T-helper 2 cell (primary cell): ENCODE data around the gene CXCR5.

Source experiments
- DNase-seq, 5 experiments: peaks; one replicate each; pipeline versions ENCODE4 v3.0.0 to v3.0.0-alpha.2; 2012 to 2022

CXCR5 gene

DNA sequence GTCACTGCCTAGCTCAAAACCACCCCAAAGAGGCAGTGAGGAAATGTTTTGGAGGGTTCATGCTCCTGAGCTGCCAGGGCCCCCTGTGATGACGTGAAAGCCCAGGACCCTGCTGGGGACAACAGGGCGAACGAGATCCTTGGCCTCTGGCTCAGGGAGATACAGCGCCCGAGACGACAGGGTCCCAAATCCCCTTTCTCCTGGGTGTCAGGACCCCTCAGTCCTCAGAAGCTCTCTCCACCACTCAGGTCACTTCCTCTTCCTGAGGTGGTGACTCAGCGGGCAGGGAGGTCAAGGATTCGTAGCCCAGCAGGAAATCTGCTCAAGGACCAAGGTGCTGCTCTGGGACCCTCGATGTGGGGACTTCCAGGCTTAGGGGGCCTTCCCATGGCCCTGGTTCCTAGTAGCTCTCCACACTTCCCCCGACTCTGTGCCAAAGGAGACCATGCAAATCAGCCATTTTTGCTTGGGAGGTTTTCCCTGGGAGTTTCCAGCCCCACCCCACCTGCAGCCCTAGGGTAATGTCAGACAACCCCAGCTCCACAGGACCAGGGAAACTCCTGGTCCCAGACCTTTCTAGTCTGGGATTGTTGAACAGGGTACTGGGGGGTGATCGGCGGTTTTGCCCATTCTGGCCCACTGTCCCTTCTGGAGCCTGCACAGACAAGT lies 29.2 kb downstream of the CXCR5 start:
- DNase-seq, result peak in 2 of 5 experiments; percentile 4 to 48

DNA sequence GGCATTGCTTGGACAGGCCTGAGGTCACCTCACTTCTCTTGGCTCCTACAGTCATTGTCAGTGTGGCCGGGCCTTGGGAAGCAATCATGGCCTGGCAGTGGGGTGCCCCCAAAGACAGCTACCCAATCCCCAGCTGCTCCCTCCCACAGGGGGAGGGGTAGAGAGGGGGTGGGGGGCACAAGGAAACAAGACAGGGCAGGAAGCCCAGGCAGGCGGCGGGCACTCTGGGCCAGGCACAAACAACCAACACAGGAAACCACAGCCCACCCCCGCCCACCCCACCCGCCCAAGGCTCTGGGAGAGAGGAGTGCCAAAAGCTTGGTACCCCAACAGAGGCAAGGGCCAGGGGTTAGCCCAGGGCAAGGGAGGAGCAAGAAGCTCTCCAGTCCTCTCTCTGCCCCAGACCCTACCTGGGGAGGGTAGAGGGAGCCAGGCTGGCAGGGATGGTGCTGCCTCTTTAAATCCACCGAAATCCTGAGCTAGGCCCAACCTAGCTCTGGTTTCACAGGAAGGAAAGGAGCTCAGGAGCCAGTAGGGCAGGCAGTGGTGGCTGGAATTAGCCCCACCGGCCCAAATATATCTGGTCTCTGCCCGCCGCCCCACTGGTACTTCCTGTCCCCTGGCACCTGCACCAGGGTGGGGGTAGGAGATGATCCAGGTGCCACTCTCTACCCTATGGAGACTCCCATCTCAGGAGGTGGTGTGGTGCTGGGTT lies 29.9 kb downstream of the CXCR5 start:
- peak in 3 of 5 experiments; percentile 26 to 79 (median 65) for DNase-seq

DNA sequence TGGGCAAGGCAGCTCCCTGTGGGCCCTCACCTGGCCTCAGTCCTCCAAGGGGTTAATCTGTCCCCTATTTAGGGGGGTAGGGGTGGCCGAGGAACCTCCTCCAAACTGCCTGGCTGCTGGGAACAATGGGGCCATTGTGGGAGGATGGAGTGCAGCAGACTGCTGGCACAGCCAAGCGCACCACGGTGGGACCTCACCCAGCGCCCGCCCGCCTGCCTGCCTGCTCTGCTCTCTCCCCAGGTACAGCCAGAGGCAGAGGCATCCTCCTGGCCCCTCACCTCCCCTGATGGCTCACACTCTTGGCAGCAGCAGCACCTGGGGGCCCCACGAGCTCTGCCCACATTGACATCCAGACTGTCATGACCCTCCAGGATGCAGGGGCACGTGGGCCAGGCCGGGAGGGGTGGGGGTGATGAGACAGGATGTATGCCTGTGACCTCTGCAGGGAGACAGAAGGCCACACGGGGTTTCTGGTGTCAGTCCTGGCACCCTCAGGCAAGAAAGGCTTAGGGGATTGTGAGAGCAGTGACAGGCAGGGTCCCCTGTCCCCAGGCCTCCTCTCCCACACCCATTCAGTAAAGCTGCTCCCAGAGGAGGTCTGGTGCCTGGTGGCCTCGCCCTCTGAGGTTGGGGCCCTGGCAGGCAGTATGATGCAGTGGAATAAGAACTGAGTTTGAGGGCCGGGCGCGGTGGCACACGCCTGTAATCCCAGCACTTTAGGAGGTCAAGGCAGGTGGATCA lies 30.7 kb downstream of the CXCR5 start:
- DNase-seq, result peak; percentile 38 to 95 (median 70)

DNA sequence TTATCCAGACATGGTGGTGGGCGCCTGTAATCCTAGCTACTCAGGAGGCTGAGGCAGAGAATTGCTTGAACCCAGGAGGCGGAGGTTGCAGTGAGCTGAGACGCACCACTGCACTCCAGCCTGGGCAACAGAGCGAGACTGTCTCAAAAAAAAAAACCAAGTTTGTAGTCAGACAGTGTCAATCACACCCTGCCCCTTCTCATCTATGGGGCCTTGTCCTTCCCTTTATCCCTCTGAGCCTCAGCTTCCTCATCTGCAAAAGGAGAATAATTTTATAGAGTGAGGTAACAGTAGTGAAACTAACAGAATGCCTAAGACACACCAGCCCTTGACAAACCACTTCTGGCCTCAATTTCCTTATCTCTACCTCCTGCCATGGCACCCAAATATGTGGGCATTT lies 31.3 kb downstream of the CXCR5 start:
- DNase-seq, result peak in 1 of 5 experiments; percentile 52

DNA sequence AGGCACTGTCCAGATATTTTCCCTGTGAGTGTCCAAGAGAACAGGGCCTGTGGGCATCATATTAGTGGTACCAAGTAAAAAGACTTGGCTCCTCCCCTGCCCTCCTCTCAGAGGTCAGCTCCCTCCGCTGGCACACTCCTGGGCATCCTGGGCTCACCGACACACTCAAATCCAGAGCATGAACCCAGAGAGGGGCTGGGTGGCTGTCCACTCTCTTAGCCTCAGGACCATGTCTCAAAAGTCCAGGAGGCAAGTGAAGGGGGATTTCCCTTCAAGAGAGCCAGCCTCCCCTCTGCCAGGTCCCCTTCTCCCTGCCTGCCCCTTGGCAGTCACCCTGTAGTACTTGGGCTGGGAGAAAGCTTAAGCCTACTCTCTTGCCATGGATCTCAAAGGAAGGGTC lies 31.7 kb downstream of the CXCR5 start:
- DNase-seq, result no peak

DNA sequence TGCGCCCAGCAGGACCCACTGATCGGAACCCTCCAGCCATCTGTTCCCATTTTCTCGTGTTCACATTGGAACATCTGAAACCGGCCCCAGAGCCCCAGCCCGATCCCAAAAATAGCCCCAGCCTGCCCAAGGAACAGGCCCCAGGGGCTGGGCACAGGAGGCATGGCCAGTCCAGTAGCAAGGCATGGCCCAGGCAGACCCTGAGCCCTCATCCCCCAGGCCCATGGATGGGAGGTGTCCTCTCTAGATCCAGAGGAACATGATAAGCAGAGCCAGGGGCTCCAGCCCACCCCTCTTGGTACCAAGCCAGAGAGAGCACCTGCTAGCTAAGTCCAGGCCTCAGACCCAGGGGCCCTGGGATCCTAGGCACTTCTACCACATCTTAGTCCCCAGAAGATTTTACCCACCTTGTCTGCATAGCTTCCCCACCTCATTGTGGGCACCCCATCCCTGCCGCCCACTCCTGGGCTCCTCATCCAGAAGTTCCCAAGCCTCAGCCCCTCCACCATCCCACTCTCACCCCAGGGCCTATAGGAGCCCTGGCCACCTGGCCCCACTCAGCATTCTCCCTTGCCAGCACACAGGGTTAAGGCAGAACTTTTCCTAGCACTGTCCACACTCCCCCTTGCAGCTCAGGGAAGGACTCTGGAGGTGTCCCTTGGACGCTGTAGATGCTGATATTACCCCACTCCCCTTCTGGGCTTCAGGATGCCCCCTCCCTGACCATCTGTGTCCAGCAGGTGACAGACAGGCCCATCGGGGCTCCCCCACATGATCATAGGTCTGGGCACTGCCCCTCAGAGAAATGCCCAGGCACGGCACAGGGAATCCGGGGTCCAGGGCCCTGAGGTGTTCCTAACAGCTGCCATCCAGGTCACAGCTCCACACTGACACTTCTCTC lies 32.5 kb downstream of the CXCR5 start:
- no peak for DNase-seq

DNA sequence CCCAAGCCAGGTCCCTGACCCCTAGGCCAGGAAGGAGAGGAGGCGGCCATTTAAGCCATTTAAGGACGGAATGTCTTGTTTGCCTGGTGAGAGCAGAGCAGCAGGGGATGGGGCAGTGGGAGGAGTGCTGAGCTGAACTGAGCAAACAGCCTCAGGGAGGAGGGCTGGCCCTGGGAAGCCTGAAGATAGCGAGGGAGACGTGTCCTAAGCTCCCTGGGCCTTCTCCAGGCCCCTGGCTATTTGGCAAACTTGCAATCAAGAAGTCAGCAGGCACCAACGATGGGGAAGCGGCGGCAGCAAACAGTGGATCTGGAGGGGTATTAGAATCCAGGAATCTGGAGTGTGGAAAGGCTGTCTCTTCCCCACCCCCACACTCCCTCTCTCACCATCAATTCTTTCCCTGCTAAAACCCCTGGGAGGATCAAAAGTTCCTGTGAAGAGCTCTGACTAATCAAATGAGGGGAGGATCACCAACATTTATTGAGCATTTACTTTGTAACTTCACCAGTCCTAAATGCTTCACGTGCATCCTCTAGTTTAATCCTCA lies 33.2 kb downstream of the CXCR5 start:
- DNase-seq, result no peak

DNA sequence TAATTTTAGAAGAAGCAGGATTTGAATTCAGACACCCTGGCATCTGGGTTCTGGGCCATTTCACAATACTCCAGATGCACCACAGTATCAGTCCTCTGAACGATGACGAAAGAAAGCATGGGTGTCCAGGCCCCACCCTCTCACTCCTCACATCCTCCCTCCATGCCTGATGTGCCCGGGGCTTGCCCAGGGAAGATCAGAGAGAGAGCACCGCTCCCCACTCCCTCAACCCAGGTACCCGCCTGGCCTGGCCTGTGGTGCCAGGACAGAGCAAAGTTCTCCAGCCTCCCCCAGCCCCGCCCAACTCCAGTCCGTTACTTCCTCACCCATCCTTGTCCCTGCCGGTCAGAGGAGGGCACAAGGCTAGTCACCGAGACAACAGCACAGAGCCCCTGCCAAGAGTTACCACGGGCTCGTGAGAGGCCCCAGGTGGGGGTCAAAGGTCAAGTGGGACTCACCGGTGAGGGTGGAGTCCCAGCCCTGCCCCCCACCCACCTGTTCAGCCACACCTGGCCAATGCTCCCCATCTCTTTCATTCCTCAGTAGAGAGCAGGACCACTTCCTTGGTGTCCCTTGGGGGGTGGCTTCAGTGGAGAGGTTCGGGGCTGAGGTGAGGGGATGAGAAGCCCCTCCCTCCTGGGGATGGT lies 33.9 kb downstream of the CXCR5 start:
- DNase-seq, result peak in 4 of 5 experiments; percentile 41 to 77 (median 64)

DNA sequence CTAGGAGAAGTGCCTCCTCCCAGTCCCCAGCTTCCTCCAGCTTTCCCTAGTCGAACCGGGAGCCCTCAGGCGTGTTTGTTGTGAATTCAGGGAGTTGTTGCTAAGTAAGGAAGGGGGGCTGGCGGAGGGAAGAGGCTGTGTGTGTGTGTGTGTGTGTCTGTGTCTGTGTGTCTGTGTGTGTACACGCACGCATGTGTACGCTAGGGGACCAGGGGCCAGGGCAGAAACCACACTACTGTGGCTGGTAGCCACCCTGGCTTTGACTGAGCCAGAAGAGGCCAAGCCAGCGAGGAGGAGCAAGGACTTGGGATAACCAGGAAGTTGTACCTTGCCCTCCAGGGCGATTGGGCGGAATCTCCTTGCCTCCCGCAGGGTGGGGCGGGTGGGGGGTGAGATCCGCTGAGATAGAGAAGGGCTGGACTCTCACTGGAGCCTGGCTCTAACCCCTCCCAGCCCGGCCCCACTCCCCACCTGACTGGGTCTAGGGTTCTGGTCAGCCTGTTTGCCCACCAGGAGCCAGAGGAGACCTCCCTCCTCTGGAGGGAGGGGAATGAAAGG lies 34.5 kb downstream of the CXCR5 start:
- DNase-seq, result peak in 2 of 5 experiments; percentile 42 to 68

DNA sequence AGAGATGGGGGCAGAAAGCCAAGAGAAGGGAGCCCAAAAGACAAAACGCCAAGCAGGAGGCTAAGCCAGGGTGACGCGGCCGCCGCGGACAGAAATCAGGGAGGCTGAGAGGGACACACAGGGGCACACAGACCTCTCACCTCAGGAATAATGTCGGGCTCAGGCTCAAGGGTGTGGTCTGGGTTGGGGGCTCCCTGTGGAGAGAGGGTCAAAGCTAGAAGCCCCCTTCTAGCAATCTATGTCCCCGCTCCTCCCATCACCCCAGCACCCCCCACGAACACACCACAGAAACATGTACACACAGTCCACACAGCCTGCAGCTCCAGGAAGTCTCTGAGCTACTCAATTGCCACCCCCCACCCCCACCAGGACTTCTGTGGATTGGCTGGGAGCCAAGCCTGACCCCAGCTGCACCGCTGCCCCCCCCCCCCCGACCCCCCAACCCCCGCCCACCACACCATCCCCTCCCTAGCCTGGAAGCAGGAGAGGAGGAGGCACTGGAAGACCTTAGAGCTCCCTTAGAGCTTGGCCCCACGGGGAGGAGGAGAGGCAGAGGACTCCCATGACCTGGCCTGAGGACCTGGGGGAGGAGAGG lies 35.1 kb downstream of the CXCR5 start:
- peak in 1 of 5 experiments; percentile 40 for DNase-seq

DNA sequence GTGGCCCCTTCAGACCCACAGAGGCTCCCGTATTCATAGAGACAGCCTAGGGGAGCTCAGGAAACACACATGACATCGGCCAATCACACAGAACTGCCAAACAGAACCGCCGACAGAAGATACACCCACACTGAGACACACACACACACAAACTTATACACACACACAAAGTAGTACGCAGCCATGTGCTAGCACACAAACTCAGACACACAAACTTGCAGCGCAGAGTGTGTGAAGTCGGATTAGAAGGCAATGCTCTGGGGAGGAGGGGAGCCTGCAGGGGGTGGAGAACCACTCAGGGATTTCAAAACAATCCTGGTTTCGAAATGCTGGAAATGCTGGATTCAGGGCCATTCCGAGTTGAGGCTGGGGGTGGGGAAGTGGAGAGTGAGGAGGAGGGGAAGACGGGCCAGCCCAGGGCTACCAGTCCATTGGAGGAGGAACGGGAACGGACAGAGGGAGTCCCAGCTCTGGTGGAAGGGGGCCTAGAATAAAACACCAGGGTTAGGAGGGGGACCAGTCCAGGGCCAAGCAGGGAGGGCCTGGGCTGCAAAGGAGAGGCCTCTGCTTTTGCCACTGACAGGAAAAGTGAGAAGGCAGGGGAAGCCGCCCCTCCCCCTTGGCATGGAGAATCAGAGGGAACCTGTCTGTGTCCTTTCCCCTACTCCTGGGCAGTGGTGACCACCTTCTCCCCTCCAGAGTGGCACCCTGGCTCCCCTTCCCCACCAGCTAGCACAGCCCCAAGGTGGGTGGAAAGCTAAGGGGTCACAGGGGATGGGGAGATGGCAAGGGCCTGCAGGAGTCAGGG lies 37.6 kb downstream of the CXCR5 start:
- DNase-seq, result peak in 1 of 5 experiments; percentile 62

DNA sequence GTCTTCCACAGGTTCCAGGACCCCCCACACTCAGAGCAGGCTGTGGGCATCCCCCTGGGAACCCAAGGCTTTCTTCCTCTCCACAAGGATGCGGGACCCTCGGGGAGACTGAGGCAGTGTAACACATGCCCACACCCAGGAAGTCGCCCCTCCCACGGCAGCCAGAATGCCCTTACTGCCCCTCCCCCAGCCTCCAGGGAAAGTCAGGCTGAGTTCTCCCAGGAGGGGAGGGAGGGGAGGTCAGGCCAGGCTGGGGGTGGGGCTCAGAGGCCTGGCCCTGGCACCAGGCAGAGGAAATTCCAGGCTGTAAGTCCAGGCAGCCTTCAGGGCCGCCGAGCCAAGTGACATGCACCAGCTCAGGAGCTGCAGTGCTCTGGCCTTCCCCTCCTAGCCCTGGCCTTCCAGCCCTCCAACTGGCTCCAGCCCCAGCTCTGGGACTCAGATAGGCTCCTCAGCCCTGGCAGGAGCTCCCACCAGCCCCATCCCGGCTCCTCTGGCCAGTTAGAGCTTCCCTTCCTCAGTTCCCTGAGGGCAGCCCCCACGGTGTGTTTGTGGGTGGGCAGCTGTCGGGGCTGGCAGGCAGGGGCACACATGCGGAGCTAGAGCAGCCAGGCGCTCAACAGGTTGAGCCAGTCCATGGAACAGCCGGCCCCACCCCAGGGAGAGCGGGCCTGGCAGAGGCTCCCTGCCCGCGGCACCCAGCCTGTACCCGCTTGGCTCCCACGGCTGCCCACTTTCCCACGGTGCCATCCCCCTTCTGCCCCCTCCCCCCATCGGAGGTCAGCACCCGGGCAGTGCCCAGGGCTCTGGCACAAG lies 38.4 kb downstream of the CXCR5 start:
- DNase-seq, result no peak

DNA sequence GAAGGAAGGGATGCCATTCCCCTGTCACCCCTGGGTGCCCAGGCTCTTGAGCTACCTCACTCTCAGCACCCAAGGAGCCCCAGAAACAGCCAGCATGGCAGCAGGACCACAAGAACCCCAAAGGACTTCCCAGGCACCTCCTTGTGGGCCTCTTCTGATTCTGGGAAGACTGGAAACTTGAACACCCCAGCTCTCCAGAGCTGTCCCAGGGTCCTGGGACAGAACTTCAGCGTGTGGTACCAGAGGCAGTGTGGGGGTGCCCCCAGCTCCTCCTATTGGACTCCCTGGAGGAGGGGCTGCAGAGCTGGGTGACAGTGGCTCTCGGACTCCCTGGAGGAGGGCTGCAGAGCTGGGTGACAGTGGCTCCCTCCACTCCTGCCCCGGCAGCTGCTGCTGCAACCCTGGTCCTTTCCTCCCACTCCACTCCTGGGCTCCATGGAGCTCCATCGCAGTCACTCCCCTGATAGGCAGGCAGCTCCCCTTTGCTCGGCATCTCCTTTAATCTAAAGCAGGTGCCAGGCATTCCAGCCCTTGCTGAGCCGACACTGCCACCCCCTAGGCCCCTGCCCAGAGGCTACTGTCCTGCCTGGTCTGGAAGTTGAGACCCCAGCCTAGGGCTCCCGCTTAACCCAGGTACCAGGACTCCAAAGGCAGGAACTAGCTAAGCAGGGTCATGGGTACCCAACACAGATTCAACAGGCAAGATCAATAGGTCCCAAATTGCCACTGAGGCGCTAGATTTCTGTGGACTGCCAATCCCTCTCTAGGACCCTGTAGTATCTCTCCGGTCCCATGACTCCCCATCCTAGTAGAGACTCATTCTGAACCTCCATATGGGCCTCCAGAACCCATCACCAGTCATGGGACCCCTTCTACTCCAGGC lies 39.3 kb downstream of the CXCR5 start:
- DNase-seq, result no peak

DNA sequence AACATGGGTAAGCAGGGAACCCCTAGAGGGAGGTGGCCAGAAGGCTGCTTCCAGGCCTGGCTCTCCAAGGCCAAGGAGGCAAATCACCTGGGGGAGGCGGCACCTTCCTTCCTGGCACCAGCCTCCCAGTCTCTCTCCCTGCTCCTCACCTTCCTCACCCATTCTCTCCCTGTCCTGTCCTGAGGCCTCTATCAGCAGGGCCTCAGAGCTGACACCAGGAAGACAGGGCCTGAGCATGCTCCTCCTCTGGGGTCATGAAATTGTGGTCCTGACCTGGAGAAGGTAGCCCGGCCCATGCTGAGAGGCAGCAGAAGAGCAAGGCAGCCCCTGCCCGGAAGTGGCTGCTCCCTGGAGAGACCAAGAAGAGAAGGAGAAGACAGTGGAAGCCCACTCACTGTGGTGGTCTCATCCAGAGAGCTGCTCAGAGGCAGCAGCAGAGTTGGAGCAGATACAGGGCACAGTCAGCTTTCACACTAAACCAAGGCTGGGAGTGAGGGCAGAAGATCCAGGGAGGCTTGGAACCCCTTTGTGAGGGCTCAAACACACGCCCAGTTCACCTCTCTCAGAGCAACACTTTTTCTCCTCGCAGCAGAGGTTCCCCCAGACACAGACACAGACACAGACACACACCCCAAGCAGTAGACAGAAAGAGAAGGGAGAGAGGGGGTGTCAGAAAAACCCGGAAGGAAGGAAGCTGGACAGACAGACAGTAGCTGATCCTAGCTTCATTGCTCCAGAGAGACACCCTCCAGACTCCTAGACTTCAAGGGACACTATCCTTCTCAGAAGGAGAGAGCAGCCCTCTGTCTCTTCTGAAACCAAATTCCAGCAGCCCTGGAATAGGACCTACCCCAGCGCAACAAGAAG lies 40.3 kb downstream of the CXCR5 start:
- DNase-seq, result peak in 1 of 5 experiments; percentile 74

DNA sequence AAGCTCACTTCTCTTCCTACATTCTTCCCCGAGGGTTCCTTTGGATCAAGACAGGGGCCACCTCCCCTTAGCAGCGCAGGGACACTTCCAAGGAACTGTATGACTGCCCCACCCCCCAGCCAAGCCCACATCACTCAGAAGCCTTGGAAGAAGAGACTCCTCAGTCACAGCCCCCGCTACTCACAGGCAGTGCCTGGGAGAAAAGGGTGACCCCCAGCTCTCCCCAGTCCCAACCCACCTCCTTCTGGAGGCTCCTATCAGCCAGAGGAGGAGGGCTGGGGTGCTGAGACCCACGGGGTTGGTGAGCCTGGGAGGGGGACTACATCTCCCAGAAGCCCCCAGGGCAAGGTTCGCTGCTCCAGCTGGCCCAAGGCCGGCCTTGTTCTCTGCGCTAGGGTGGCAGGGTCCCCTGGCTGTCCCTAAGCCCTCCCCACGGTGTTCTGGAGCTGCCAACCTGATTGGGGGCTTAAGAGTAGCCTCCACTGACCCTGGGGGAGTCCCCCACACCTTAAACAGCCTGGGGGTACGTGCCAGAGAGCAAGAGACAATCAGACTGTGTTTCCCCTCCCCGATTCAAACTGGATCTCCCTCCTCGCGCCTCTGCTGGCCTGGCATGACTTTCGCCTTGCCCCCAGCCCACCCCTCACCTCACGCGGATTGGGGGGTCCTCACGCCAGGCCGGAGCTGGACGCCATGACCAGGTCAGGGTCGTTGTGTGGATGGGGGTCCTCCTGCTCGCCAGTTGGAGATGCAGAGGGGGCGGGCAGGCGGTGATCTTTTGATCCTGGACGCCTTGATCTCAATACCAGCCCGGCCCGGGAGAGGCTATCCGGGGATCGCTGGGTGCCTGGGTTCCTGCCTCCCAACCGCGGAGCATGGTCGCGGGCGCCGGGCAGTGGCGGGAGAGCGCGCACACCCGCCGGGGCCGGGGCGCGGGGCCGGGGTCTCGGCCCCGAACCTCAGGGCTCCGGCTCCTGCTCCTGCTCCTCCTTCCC lies 41.2 kb downstream of the CXCR5 start:
- DNase-seq, result peak in 3 of 5 experiments; percentile 49 to 68 (median 50)
